ENCODE data around the gene TMEM163.

- no peak for TF ChIP-seq CTCF (IDR thresholded peaks at IDR 0.05; ENCODE audit: low read depth, low read length)
- TF ChIP-seq POLR2A (IDR thresholded peaks at IDR 0.05; ENCODE audit: extremely low read depth, insufficient read length) = no peak
- no peak for TF ChIP-seq MAX (IDR thresholded peaks at IDR 0.05; ENCODE audit: low read depth, low read length)
- TF ChIP-seq MYC (IDR thresholded peaks at IDR 0.05; ENCODE audit: low read depth, low read length) = no peak
Measured at GRCh38 chr2:134436706-134437105, 282.1 kb downstream of the TMEM163 start.

Data from NB4 (cell line).